Activated CD4-positive, alpha-beta T cell treated with anti-CD3 and anti-CD28 coated beads for 36 hours (primary cell): ENCODE results near the gene CD59. TPM values are rescaled to one million over a fixed set of nuclear protein-coding genes. Genes with fewer than 3 reads are reported as not detected.
"Not testable (repeated sequence)": the region's sequence is repeated elsewhere in the genome, so short reads cannot be mapped to it uniquely, and the experiment has no call there.

Source experiments
- ATAC-seq: fragments of 200-7000 bp; cut with Tn5 transposase; one replicate; pipeline ENCODE4 v1.10.0; 2021; ENCODE audit warnings: mild to moderate bottlenecking, moderate library complexity
- CTCF ChIA-PET: fragments of 350-600 bp; sonication (Branson Sonifier 250); formaldehyde crosslinking; loops from one replicate; lab custom pipeline; 2021; ENCODE audit warnings: antibody characterized with exemption; lab: Charles Lee
- POLR2A ChIA-PET: fragments of 350-600 bp; sonication (Branson Sonifier 250); formaldehyde crosslinking; loops from one replicate; lab custom pipeline; 2021; ENCODE audit warnings: antibody characterized with exemption, inconsistent platforms; lab: Charles Lee
- DNase-seq: peaks from one replicate; pipeline ENCODE4 v3.0.0-alpha.2; 2020
- H3K27ac Mint-ChIP-seq: one replicate; pipeline ENCODE4 v1.8.0; 2021; ENCODE audit warnings: mixed read lengths
- H3K27me3 Mint-ChIP-seq: one replicate; pipeline ENCODE4 v1.8.0; 2021; ENCODE audit warnings: mixed read lengths
- H3K36me3 Mint-ChIP-seq: one replicate; pipeline ENCODE4 v1.8.0; 2021; ENCODE audit warnings: low read depth, mixed read lengths
- H3K4me1 Mint-ChIP-seq: one replicate; pipeline ENCODE4 v1.8.0; 2021; ENCODE audit warnings: mixed read lengths
- H3K4me3 Mint-ChIP-seq: one replicate; pipeline ENCODE4 v1.8.0; 2021; ENCODE audit warnings: mild to moderate bottlenecking, moderate library complexity, mixed read lengths
- H3K9me3 Mint-ChIP-seq: one replicate; pipeline ENCODE4 v1.8.0; 2021; ENCODE audit warnings: low read depth, mixed read lengths
- intact Hi-C, 2 experiments: fragments of 100-400 bp; cut with DNase I in 1 of 2; cut with micrococcal nuclease in 1 of 2; formaldehyde crosslinking; loops; one replicate each; pipeline versions ENCODE4 v1.14.2 to v1.15.1; 2022 to 2024; cut with DNase I, micrococcal nuclease
- total RNA-seq, 2 experiments: library from RNA; stranded (reverse); gene quantifications; one replicate each; pipeline ENCODE4 v1.2.3, GENCODE V29; 2021

Gene CD59
- total RNA-seq, 2 experiments from 2014 or later = 58.2 to 60.0 TPM

DNA sequence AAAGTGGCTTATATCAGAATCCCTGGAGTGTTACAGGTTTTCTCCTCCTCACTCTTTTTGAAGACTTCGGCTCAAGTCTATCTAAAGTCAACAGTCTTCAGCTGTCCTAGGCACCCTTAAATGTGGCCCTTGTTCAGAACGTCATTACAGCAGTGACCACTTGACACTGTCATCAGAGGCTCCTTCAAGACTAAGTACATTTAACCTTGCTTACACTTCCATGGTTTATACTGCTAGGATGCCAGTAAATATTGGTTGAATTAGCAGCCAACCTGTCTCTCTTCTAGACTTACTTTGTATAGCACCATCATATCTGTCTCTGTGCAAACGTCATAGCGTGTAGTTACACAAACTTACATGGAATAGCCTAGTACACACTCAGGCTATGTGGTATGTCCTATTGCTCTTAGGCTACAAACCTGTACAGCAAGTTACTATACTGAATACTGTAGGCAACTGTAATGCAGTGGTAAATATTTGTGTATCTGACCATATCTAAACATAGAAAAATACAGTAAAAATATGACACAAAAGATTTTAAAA lies 22.3 kb downstream of the CD59 start:
- Mint-ChIP-seq H3K9me3 (no peaks in the 10 kb centered on the region), H3K36me3 (peaks cover 21% of the 10 kb centered on the region), H3K27ac (no peak overlapping the region), H3K27me3 (no peaks in the 10 kb centered on the region), H3K4me1 (no peaks in the 10 kb centered on the region), H3K4me3 (no peak overlapping the region)
- DNase-seq = no peak
- CTCF ChIA-PET = interaction anchor here (0.6 to 3.4 kb wide), 5 partner anchors 9 to 820 kb away, joined by 3 to 16 read pairs (median 4); partner anchors contain the start of gene C11orf91
- ATAC-seq = no peak
- POLR2A ChIA-PET = no interaction called here
- intact Hi-C loops = no loop called here

DNA sequence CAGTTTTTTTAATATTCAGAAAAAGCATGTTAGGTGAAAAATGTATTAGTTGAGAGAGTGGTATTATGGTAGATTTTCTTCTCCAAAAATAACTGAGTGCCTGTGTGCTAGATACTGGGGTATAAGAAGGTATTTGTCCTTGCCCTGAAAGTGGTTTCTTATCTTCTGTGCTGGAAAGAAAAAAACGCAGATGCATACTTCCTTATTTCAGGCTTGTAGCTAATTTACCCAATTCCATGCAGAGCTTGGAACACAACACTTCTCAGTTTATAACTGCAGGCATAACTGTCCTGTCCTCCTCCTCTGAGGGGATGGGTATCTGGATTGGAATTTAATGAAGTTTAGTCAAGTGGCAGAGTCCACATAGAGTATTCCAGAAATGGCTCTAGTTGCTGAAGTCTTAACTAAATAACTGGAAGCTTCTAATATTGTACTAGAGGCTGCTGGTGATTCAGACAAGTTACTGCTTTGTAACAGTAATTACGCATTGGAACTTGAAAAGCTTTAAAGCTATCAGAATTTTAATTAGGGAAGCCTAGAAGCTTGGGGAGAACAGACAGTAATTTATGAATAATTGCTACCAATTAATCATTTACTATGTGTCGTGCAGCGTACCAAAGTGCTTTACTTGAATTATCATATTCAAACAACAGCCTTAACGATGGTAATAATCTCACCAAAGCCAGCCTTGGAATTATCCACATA lies 22.9 kb downstream of the CD59 start:
- no peak overlapping the region for H3K4me3 Mint-ChIP-seq
- H3K27ac Mint-ChIP-seq = no peak overlapping the region
- ATAC-seq = no peak
- no peaks in the 10 kb centered on the region for H3K9me3 Mint-ChIP-seq
- ChIA-PET CTCF (interaction anchor here (0.6 to 1.1 kb wide), 4 partner anchors 9 to 819 kb away, joined by 3 to 7 read pairs (median 3); no protein-coding TSS in a partner anchor), POLR2A (no interaction called here)
- no peak for DNase-seq
- intact Hi-C loops = no loop called here
- H3K27me3 Mint-ChIP-seq = no peaks in the 10 kb centered on the region
- peaks cover 20% of the 10 kb centered on the region for H3K36me3 Mint-ChIP-seq
- H3K4me1 Mint-ChIP-seq = no peaks in the 10 kb centered on the region

DNA sequence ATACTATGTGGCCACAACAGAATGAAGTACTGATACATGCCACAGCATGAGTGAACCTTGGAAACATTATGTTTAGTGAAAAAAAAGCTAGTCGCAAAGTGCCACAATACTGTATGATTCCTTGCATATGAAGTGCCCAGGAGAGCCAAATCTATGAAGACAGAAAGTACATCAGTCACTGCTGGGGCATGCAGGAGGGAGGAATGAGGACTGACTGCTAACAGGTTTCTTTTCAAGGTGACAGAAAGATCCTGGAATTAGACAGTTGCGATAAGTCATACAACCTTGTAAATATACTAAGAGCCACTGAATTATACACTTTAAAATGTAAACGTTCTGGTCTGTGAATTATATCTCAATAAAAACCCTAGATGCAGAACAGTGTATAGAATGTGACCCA lies 23.8 kb downstream of the CD59 start:
- intact Hi-C loops = no loop called here
- H3K36me3 Mint-ChIP-seq = peaks cover 20% of the 10 kb centered on the region
- no peak overlapping the region for H3K4me3 Mint-ChIP-seq
- no peaks in the 10 kb centered on the region for H3K9me3 Mint-ChIP-seq
- DNase-seq (no peak), ATAC-seq (no peak)
- H3K27me3 Mint-ChIP-seq = no peaks in the 10 kb centered on the region
- ChIA-PET CTCF (no interaction called here), POLR2A (no interaction called here)
- no peaks in the 10 kb centered on the region for H3K4me1 Mint-ChIP-seq
- no peak overlapping the region for H3K27ac Mint-ChIP-seq

DNA sequence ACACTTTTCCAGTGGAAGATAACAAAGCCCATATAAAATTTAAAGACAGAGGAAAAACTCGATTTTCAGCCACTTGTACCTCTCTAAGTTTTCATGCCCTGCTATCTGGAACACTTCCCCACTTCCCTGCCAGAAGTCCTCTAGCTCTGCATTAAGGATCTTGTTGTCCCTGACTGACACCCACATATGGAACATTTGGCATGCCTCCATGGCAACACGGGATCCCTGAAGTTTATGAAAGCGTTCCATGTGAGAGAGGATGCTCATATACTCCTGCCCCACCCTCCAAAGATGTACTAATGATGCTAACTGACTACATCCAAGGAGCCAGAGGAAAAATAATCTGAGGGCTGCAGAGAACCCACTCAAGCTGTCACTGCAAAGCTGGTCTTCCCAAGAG lies 26.8 kb downstream of the CD59 start:
- intact Hi-C loops = no loop called here
- no peak overlapping the region for H3K4me3 Mint-ChIP-seq

DNA sequence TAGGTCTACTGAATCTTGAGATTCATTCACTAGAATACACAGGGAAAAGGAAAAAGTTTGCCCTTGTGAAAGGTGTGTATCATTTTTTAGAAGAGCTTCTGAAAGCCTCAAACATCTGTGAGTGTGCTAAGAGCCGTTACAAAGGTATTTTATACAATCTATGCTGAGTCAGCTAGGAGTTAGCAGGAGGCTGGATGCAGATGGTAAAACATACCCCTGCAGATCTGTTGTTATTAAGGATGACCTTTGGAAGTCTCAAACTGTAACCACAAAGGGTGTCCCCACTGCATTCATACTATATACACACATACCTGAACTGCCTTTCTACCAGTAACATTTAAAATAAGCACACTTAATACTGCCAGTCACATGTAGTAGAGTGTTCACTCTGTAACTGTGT lies 27.2 kb downstream of the CD59 start:
- ChIA-PET POLR2A (no interaction called here), CTCF (no interaction called here)
- intact Hi-C loops = no loop called here
- no peak overlapping the region for H3K4me3 Mint-ChIP-seq
- no peaks in the 10 kb centered on the region for H3K27me3 Mint-ChIP-seq
- DNase-seq (no peak), ATAC-seq (no peak)
- no peak overlapping the region for H3K27ac Mint-ChIP-seq
- no peaks in the 10 kb centered on the region for H3K9me3 Mint-ChIP-seq
- peaks cover 12% of the 10 kb centered on the region for H3K36me3 Mint-ChIP-seq
- no peaks in the 10 kb centered on the region for H3K4me1 Mint-ChIP-seq

More for the DNA sequence above, 26.8 kb downstream of the CD59 start:
- ATAC-seq = no peak
- DNase-seq = no peak
- ChIA-PET CTCF (no interaction called here), POLR2A (no interaction called here)
- no peak overlapping the region for H3K27ac Mint-ChIP-seq
- no peaks in the 10 kb centered on the region for H3K4me1 Mint-ChIP-seq
- H3K9me3 Mint-ChIP-seq = no peaks in the 10 kb centered on the region
- no peaks in the 10 kb centered on the region for H3K27me3 Mint-ChIP-seq
- H3K36me3 Mint-ChIP-seq = peaks cover 12% of the 10 kb centered on the region

DNA sequence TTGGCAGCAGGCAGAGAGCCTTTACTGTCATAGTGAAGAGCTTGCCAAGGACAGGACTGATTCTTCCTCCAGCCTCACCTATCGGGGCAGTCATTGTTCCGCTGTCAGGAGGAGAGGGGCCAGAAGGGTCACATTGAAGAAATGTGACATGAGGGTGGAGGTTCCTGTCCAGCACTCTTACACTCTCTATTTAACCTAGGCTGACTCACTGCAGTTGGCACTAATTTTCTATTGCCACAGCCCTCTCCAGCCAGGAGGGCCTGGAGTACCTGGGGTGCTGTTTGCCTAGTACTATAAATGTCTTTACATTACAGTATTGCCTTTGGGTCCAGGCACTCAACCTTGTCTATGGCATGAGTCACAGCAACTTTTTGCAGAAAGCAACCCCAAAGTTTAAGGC lies 28.4 kb downstream of the CD59 start:
- H3K9me3 Mint-ChIP-seq, POLR2A ChIA-PET, ATAC-seq: not testable (repeated sequence)

DNA sequence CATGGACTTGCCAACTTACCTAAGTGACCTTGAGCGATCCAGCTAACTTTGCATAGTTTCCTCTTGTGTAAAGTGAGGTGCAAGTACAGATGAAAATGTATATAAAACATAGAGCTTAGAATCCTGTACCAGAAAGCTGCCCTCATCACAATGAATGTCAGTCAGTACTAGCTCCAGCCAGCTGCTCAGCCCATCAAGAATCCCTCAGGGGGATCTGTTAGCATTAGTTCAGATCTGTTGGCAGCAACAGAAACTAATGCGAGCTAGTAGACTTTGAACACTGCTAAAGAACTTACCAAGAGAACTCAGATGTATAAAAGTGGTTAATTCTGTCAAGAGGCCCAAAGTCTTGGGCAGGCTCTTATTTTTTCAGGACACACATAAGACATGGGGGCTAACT lies 29.3 kb downstream of the CD59 start:
- Mint-ChIP-seq H3K4me1 (no peaks in the 10 kb centered on the region), H3K36me3 (peaks cover 12% of the 10 kb centered on the region), H3K27me3 (no peaks in the 10 kb centered on the region), H3K4me3 (no peak overlapping the region), H3K27ac (no peak overlapping the region), H3K9me3 (no peaks in the 10 kb centered on the region)
- DNase-seq (no peak), ATAC-seq (no peak)
- ChIA-PET POLR2A (no interaction called here), CTCF (interaction anchor here (0.8 to 1.6 kb wide), 3 partner anchors 9 to 36 kb away, joined by 3 to 6 read pairs (median 5); no protein-coding TSS in a partner anchor)
- intact Hi-C loops = no loop called here

More for the DNA sequence above, 28.4 kb downstream of the CD59 start:
- H3K27ac Mint-ChIP-seq, DNase-seq, H3K4me3 Mint-ChIP-seq, intact Hi-C loops, H3K27me3 Mint-ChIP-seq, H3K4me1 Mint-ChIP-seq: not testable (repeated sequence)
- CTCF ChIA-PET = interaction anchor here (1.3 kb wide), 1 partner anchor 8 kb away, joined by 5 read pairs; no protein-coding TSS in a partner anchor
- peaks cover 12% of the 10 kb centered on the region for H3K36me3 Mint-ChIP-seq

DNA sequence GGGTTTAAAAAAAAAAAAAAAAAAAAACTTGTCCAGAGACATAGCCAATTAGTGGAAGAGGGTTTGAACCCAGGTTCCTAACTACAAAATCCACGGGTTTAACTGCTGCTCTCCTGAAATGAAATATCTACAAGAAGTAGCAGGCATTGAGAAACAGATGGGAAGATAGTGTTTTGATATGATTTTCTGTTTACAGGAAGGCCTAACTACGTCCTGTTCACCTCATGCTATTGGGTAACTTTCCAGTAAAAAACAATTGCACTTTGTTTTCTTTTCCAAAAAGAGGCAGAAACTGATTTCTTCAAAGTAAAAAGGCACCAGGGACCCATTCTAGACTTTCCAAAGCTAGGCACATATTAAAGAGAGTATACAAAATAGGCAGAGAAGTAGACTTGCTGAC lies 29.7 kb downstream of the CD59 start:
- no peak for DNase-seq
- POLR2A ChIA-PET = no interaction called here

DNA sequence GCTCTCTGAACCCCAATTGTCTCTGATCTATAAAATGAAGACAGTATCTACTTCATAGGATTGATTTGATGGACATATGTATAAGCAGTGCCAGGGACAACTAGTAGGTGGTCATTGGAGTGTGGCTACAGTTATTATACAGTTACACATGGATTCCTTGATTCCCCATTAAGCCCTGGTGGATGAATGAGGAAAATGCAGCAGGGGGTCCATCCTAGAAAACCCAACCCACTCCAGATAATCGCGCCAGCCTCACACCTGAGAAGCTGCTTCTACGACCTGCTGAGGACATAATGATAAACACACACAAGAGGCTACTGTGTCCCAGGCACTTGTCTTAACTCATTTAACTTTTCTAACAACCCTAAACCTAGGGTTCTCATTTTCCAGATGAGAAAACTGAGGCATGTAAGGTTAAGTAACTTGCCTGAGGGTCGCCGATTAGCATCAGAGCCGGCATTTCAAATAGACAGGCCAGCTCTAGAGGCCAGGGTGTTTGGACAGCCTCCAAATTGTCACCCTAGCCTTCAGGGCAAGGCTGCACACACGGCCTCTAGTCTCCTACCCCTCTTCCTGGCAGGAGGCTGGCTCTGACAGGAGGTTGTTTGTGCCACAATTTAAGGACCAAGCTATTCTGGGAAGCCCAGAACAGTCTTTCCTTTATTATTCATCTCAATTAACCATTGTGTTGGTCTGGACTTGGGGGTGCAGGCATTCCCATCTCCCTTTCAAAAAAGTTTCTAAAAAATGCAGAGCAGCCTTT lies 31.8 kb downstream of the CD59 start:
- no peaks in the 10 kb centered on the region for H3K9me3 Mint-ChIP-seq
- H3K27me3 Mint-ChIP-seq = peaks cover 4% of the 10 kb centered on the region
- H3K27ac Mint-ChIP-seq = no peak overlapping the region
- intact Hi-C loops = loop anchor here in 1 of 2 experiments (5.0 kb wide), 1 partner anchor 1122 kb away; the partner anchor contains the start of gene EIF3M
- DNase-seq = no peak
- CTCF ChIA-PET = interaction anchor here (0.6 to 2.3 kb wide), 6 partner anchors 10 to 123 kb away, joined by 3 to 7 read pairs (median 3); no protein-coding TSS in a partner anchor
- no peak overlapping the region for H3K4me3 Mint-ChIP-seq
- no peak for ATAC-seq
- peaks cover 7% of the 10 kb centered on the region for H3K36me3 Mint-ChIP-seq
- POLR2A ChIA-PET = no interaction called here
- peaks cover 10% of the 10 kb centered on the region for H3K4me1 Mint-ChIP-seq

More for the DNA sequence above, 29.7 kb downstream of the CD59 start:
- CTCF ChIA-PET = interaction anchor here (0.8 to 1.6 kb wide), 3 partner anchors 9 to 36 kb away, joined by 3 to 6 read pairs (median 5); no protein-coding TSS in a partner anchor
- no peaks in the 10 kb centered on the region for H3K4me1 Mint-ChIP-seq
- no peaks in the 10 kb centered on the region for H3K9me3 Mint-ChIP-seq
- H3K27me3 Mint-ChIP-seq = no peaks in the 10 kb centered on the region
- ATAC-seq = no peak
- intact Hi-C loops = no loop called here
- no peak overlapping the region for H3K4me3 Mint-ChIP-seq
- no peak overlapping the region for H3K27ac Mint-ChIP-seq
- peaks cover 12% of the 10 kb centered on the region for H3K36me3 Mint-ChIP-seq

DNA sequence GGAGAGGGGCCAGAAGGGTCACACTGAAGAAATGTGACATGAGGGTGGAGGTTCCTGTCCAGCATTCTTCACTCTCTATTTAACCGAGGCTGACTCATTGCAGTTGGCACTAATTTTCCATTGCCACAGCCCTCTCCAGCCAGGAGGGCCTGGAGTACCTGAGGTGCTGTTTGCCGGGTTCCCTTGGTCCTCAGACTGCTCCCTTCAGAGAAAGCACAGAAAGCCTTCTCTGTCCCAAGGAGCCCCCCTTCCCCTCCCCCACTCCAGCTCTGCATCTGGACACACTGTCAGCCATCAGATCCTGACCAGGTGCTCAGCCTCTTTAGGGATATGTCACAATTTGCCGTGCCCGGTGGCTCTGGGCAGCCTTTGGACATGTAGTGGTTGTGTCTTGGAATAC lies 32.4 kb downstream of the CD59 start:
- ATAC-seq (no peak), DNase-seq (no peak)
- no peak overlapping the region for H3K27ac Mint-ChIP-seq
- peaks cover 10% of the 10 kb centered on the region for H3K4me1 Mint-ChIP-seq
- intact Hi-C loops = loop anchor here in 1 of 2 experiments (5.0 kb wide), 1 partner anchor 1121 kb away; the partner anchor contains the start of gene EIF3M
- peaks cover 4% of the 10 kb centered on the region for H3K27me3 Mint-ChIP-seq
- CTCF ChIA-PET = interaction anchor here (2.3 kb wide), 1 partner anchor 13 kb away, joined by 6 read pairs; no protein-coding TSS in a partner anchor
- peaks cover 1% of the 10 kb centered on the region for H3K36me3 Mint-ChIP-seq
- POLR2A ChIA-PET = no interaction called here
- no peak overlapping the region for H3K4me3 Mint-ChIP-seq
- no peaks in the 10 kb centered on the region for H3K9me3 Mint-ChIP-seq

DNA sequence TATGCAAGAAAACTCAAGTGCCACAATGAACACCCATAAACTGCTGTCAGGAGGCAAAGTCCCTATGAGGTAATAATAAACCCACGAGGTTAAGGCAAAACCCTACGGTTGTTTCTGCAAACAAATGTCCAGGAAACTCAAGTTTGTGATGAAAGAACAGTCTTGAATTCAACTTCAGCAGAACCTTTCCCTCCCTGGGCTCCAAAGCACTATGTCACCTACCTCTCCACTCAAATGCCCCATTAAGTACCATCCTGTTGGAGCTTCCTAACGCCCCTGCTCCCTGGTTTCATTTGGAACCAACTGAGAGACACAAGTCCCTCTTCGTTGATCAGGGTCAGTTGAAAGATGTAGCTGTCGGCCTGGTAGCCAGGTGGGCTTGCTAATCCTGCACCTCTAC lies 33.0 kb downstream of the CD59 start:
- no peak overlapping the region for H3K4me3 Mint-ChIP-seq
- ChIA-PET POLR2A (no interaction called here), CTCF (interaction anchor here (3.8 kb wide), 1 partner anchor 12 kb away, joined by 16 read pairs; no protein-coding TSS in a partner anchor)
- no peaks in the 10 kb centered on the region for H3K36me3 Mint-ChIP-seq
- intact Hi-C loops = loop anchor here in 1 of 2 experiments (5.0 kb wide), 1 partner anchor 1121 kb away; the partner anchor contains the start of gene EIF3M
- ATAC-seq (no peak), DNase-seq (no peak)
- H3K27me3 Mint-ChIP-seq = peaks cover 4% of the 10 kb centered on the region
- H3K9me3 Mint-ChIP-seq = no peaks in the 10 kb centered on the region
- peaks cover 10% of the 10 kb centered on the region for H3K4me1 Mint-ChIP-seq
- H3K27ac Mint-ChIP-seq = no peak overlapping the region
